ENCODE results near the gene CYP39A1.

DNA sequence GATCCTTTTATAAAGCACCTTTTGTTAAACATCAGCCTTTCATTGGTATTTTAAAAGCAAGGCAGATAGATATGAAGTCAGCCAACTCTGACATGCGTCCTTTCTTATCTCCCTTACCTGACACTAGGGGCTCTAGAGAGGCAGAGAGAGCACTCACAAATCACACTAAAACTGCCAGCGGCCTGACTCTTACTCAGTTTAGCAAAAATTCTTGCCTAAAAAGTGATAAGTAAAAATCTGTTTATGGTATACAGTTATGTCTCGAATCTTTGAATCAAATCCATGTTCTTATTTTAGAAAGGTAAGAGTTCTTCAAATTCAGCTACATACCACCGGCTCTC lies 24.7 kb upstream of the CYP39A1 start:
- TF ChIP-seq, protein P1, sequence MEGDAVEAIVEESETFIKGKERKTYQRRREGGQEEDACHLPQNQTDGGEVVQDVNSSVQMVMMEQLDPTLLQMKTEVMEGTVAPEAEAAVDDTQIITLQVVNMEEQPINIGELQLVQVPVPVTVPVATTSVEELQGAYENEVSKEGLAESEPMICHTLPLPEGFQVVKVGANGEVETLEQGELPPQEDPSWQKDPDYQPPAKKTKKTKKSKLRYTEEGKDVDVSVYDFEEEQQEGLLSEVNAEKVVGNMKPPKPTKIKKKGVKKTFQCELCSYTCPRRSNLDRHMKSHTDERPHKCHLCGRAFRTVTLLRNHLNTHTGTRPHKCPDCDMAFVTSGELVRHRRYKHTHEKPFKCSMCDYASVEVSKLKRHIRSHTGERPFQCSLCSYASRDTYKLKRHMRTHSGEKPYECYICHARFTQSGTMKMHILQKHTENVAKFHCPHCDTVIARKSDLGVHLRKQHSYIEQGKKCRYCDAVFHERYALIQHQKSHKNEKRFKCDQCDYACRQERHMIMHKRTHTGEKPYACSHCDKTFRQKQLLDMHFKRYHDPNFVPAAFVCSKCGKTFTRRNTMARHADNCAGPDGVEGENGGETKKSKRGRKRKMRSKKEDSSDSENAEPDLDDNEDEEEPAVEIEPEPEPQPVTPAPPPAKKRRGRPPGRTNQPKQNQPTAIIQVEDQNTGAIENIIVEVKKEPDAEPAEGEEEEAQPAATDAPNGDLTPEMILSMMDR (conservative IDR thresholded peaks at IDR 0.05 in 1 of 2, IDR thresholded peaks at IDR 0.05 in 1 of 2; ENCODE audit: extremely low read depth in 1 of 2, insufficient read depth in 1 of 2, low read depth in 1 of 2, low read length in 2 of 2) = peak; percentile 19 to 41
- no peak for TF ChIP-seq EZH2 (IDR thresholded peaks at IDR 0.05; ENCODE audit: borderline replicate concordance, low read length)
